Activated CD8-positive, alpha-beta T cell treated with anti-CD3 and anti-CD28 coated beads for 36 hours (primary cell): Measurements from ENCODE around the gene GRIN1. TPM values are rescaled to one million over a fixed set of nuclear protein-coding genes. Genes with fewer than 3 reads are reported as not detected.
A peak's percentile ranks its signal among the peaks of the same experiment; 100 is the strongest.

Experiments used
- ATAC-seq: fragments of 200-7000 bp; cut with Tn5 transposase; one replicate; pipeline ENCODE4 v1.10.0; 2021; ENCODE audit warnings: mild to moderate bottlenecking, moderate library complexity
- CTCF ChIA-PET: fragments of 350-600 bp; sonication (Branson Sonifier 250); formaldehyde crosslinking; loops from one replicate; lab custom pipeline; 2021; ENCODE audit warnings: antibody characterized with exemption; lab: Charles Lee
- POLR2A ChIA-PET: fragments of 350-600 bp; sonication (Branson Sonifier 250); formaldehyde crosslinking; loops from one replicate; lab custom pipeline; 2021; ENCODE audit warnings: antibody characterized with exemption; lab: Charles Lee
- DNase-seq: peaks from one replicate; pipeline ENCODE4 v3.0.0-alpha.2; 2020
- H3K27ac Mint-ChIP-seq: one replicate; pipeline ENCODE4 v1.8.0; 2021; ENCODE audit warnings: mild to moderate bottlenecking, mixed read lengths
- H3K27me3 Mint-ChIP-seq: one replicate; pipeline ENCODE4 v1.8.0; 2021; ENCODE audit warnings: mixed read lengths
- H3K36me3 Mint-ChIP-seq: one replicate; pipeline ENCODE4 v1.8.0; 2021; ENCODE audit warnings: low read depth, mixed read lengths
- H3K4me1 Mint-ChIP-seq: one replicate; pipeline ENCODE4 v1.8.0; 2021; ENCODE audit warnings: low read depth, mixed read lengths
- H3K4me3 Mint-ChIP-seq: one replicate; pipeline ENCODE4 v1.8.0; 2021; ENCODE audit warnings: mild to moderate bottlenecking, moderate library complexity, mixed read lengths
- H3K9me3 Mint-ChIP-seq: one replicate; pipeline ENCODE4 v1.8.0; 2021; ENCODE audit warnings: mixed read lengths
- CTCF ChIP-seq: fragments of 200-600 bp; IDR thresholded peaks from one replicate; pipeline ENCODE4 v1.8.0; 2022; ENCODE audit warnings: antibody characterized with exemption, mild to moderate bottlenecking
- intact Hi-C: fragments of 100-400 bp; cut with micrococcal nuclease; formaldehyde crosslinking; loops from one replicate; pipeline ENCODE4 v1.10.0; 2022
- total RNA-seq, 2 experiments: library from RNA; stranded (reverse); gene quantifications; one replicate each; pipeline ENCODE4 v1.2.3, GENCODE V29; 2021

The GRIN1 gene
- total RNA-seq, 2 experiments from 2014 or later: not detected

GRCh38 chr9:137172901-137173795 lies 34.2 kb downstream of the GRIN1 start:
- no peak overlapping the region for H3K4me3 Mint-ChIP-seq
- no peak for TF ChIP-seq CTCF

GRCh38 chr9:137173796-137174664 lies 35.1 kb downstream of the GRIN1 start:
- CTCF ChIA-PET: interaction anchor here (1.3 to 1.5 kb wide), 2 partner anchors 63 to 87 kb away, joined by 3 to 4 read pairs; partner anchors contain the start of gene MAN1B1
- Mint-ChIP-seq H3K9me3 (no peaks in the 10 kb centered on the region), H3K27ac (no peak overlapping the region), H3K4me3 (no peak overlapping the region), H3K36me3 (no peaks in the 10 kb centered on the region), H3K27me3 (peaks cover 10% of the 10 kb centered on the region), H3K4me1 (peaks cover 5% of the 10 kb centered on the region)
- TF ChIP-seq CTCF: no peak
- POLR2A ChIA-PET: interaction anchor here (1.1 to 3.6 kb wide), 4 partner anchors 11 to 17 kb away, joined by 3 to 28 read pairs (median 8); partner anchors contain the start of genes ANAPC2 and SSNA1
- intact Hi-C loops: loop anchor here (10.0 kb wide), 1 partner anchor 49 kb away; no protein-coding TSS in a partner anchor
- DNase-seq (no peak), ATAC-seq (no peak)

More at GRCh38 chr9:137172901-137173795, 34.2 kb downstream of the GRIN1 start:
- DNase-seq (no peak), ATAC-seq (no peak)
- CTCF ChIA-PET: no interaction called here
- H3K9me3 Mint-ChIP-seq: no peaks in the 10 kb centered on the region
- intact Hi-C loops: loop anchor here (10.0 kb wide), 1 partner anchor 48 kb away; no protein-coding TSS in a partner anchor
- H3K36me3 Mint-ChIP-seq: no peaks in the 10 kb centered on the region
- POLR2A ChIA-PET: interaction anchor here (0.8 to 3.6 kb wide), 4 partner anchors 12 to 103 kb away, joined by 3 to 11 read pairs (median 6); partner anchors contain the start of genes ANAPC2 and SSNA1
- no peak overlapping the region for H3K27ac Mint-ChIP-seq
- H3K27me3 Mint-ChIP-seq: peaks cover 13% of the 10 kb centered on the region
- peaks cover 7% of the 10 kb centered on the region for H3K4me1 Mint-ChIP-seq

- DNase-seq: peak; percentile 78
- Mint-ChIP-seq H3K36me3 (no peaks in the 10 kb centered on the region), H3K4me1 (peaks cover 5% of the 10 kb centered on the region), H3K4me3 (no peak overlapping the region), H3K27me3 (peaks cover 10% of the 10 kb centered on the region), H3K27ac (no peak overlapping the region), H3K9me3 (no peaks in the 10 kb centered on the region)
- CTCF ChIA-PET: interaction anchor here (1.0 to 2.0 kb wide), 5 partner anchors 53 to 88 kb away, joined by 3 to 6 read pairs (median 4); partner anchors contain the start of gene MAN1B1
- no peak for TF ChIP-seq CTCF
- intact Hi-C loops: loop anchor here (10.0 kb wide), 1 partner anchor 50 kb away; no protein-coding TSS in a partner anchor
- POLR2A ChIA-PET: interaction anchor here (0.8 to 3.6 kb wide), 5 partner anchors 10 to 46 kb away, joined by 3 to 28 read pairs (median 3); partner anchors contain the start of genes ANAPC2 and SSNA1
- peak; percentile 57 for ATAC-seq
Observed at GRCh38 chr9:137174722-137175293, 35.9 kb downstream of the GRIN1 start.

GRCh38 chr9:137175345-137175961 lies 36.5 kb downstream of the GRIN1 start:
- peaks cover 5% of the 10 kb centered on the region for H3K4me1 Mint-ChIP-seq
- DNase-seq (no peak), ATAC-seq (peak; percentile 29)
- H3K4me3 Mint-ChIP-seq: no peak overlapping the region
- CTCF ChIA-PET: interaction anchor here (1.0 to 2.2 kb wide), 8 partner anchors 9 to 129 kb away, joined by 3 to 8 read pairs (median 4); partner anchors contain the start of genes MAN1B1 and NPDC1
- H3K36me3 Mint-ChIP-seq: no peaks in the 10 kb centered on the region
- POLR2A ChIA-PET: interaction anchor here (0.8 to 3.6 kb wide), 4 partner anchors 10 to 47 kb away, joined by 3 to 28 read pairs (median 7); partner anchors contain the start of genes ANAPC2 and SSNA1
- no peak overlapping the region for H3K27ac Mint-ChIP-seq
- intact Hi-C loops: loop anchor here (10.0 kb wide), 1 partner anchor 51 kb away; no protein-coding TSS in a partner anchor
- peak; percentile 53 for TF ChIP-seq CTCF
- H3K9me3 Mint-ChIP-seq: no peaks in the 10 kb centered on the region
- peaks cover 5% of the 10 kb centered on the region for H3K27me3 Mint-ChIP-seq
